GM21367 (cell line): ENCODE results near the gene GJB4.
"Not testable (repeated sequence)": the region's sequence is repeated elsewhere in the genome, so short reads cannot be mapped to it uniquely, and the experiment has no call there.

ENCODE experiments used
- ATAC-seq: cut with Tn5 transposase; IDR thresholded peaks from one replicate; pipeline ENCODE4 v1.9.1; 2021; ENCODE audit not compliant: unreplicated experiment

GJB4 gene

DNA sequence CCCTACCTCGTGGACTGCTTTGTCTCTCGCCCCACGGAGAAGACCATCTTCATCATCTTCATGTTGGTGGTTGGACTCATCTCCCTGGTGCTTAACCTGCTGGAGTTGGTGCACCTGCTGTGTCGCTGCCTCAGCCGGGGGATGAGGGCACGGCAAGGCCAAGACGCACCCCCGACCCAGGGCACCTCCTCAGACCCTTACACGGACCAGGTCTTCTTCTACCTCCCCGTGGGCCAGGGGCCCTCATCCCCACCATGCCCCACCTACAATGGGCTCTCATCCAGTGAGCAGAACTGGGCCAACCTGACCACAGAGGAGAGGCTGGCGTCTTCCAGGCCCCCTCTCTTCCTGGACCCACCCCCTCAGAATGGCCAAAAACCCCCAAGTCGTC, 35.2 kb downstream of the GJB4 start:
- no peak for ATAC-seq

DNA sequence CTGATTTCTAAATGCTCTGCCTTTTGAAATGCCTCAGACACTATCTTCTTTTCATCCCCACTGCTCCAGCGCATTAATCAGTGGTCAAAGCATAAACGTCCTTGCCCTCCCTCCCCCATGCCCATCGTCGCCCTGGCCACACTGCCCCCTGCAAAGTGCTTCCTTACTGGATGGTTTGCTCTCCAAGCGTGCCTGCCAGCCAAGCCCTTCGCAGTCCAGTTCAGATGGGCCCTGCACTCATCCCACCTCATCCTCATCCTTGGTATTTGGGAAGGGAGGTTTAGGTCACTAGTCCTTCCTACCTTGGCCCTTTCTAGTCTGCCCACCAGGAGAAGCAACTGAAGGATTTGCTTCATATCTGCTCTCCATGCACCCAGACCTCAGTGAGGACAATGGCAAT, 36.4 kb downstream of the GJB4 start:
- no peak for ATAC-seq

DNA sequence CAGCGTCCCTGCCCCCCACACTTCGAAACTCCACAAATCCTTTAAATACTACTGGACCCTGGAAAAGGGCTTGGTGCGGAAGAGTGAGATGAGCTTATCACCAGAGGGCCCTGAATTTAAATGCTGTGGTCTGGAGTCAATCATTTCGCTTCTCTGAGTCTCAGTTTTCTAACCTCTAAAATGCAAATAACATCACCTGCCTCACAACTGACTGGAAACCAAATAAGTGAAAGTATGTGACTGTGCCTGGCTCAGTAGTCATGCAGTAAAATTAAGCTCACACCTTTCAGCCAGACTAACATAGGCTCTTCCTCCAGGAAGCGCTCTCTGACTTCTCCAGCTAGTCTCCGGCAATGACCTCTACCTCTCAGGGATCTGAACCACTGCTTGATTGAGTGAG, 37.5 kb downstream of the GJB4 start:
- ATAC-seq = no peak

DNA sequence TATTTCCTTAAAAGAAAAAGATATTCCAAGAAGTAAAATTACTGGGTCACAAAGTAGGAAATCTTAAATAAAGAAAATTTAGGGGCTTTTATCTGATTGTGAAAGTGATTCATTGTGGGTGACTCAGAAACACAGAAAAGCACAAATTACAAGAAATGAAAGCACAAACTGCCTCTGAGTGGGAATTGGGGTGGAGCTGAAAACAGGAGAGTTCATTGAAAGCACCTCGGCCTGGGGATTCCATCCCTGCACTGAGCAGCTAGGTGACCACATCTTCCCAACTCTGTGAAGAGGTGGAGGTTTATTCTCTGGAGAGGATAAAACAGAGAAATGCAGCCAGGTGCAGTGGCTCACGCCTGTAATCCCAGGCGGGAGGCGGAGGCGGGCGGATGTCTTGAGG, 40.7 kb downstream of the GJB4 start:
- no peak for ATAC-seq

DNA sequence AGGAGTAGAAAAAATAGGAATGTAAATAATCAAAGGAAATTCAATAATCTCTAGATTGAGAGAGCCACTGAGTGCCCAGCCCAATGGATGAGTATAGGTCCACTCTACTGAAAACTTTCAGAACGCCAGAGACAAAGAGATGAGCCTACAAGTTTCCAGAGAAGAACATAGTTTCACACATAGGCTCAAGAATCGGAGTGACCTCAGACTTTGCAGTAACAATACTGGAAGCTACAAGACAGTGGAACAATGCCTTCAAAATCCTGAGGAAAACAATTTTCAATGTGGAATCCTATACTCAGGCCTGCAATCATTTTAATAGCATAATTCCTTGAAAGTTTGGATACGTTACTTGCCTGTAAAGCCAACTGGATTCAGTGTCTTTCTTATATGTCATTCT, 44.2 kb downstream of the GJB4 start:
- no peak for ATAC-seq

DNA sequence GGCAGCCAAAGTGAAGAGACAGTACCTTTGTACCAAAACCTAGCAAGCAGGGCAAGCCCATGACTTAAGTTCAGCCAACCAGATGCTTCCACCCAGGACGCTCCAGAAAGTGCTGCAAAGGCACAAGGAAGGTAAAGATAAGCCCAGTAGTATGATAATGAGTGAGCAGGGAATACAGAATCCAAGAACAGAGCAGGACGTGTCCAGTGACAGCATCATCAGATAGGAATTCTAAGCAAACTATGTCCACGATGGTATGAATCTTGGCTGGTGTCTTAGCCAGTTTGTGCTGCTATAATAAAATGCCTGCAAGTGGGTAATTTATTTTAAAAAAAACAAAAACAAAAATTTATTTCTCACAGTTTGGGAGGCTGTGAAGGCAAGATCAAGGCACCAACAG, 46.9 kb downstream of the GJB4 start:
- ATAC-seq = no peak

DNA sequence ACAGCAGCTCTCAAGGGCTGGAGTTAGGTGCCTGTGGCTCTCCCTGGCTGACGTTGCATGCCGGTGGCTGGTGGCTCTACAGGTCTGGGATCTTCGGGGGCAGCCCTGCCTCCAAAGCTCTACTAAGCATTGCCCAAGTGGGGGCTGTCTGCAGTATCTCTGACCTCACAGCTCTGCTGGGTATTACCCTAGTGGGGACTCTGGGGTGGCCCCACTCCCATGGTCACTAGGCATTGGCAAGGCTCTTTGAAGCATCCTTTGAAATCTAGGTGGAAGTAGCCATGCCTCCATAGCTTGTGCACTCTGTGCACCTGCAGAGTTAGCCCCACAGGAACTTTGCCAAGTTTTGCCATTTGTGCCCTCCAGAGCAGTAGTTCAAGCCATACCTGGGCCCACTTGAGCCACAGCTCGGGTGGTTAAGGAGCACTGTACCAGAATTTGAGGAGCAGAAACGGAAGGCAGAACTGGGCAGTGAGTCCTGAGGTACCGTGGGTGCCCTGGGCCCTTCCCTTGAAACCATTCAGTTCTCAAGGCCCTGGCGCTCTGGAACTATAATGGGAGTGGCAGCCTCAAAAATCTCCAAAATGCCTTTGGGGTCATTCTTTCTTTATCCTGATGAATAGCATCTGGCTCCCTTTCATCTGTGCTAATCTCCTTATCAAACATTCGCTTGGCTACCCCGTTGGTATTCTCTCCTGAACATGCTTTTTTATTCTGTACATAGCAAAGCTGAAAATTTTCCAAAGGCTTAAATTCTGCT, 48.7 kb downstream of the GJB4 start:
- ATAC-seq = no peak

DNA sequence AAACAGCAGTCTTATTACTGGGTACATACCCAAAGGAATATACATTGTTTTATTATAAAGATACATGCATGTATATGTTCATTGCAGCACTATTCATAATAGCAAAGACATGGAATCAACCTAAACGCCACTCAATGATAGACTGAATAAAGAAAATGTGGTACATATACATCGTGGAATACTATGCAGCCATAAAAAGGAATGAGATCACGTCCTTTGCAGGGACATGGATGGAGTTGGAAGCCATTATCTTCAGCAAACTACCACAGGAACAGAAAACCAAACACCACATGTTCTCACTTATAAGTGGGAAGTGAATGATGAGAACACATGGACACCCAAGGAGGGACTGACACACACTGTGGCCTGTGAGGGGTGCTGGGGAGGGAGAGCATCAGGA, 51.2 kb downstream of the GJB4 start:
- ATAC-seq = not testable (repeated sequence)
